Tibial artery (tissue), 4 donors: ENCODE data around the gene VPREB1.
A peak's percentile ranks its signal among the peaks of the same experiment; 100 is the strongest.
"Not testable (repeated sequence)": the region's sequence is repeated elsewhere in the genome, so short reads cannot be mapped to it uniquely, and the experiment has no call there.

ENCODE experiments used
- DNase-seq, 2 donors: peaks; one replicate each; pipeline ENCODE4 v3.0.0-alpha.2; 2019
- H3K27ac ChIP-seq, 2 donors: fragments of 200-600 bp; sonication (generic) in 1 of 2; 1 replicate in 1 of 2; 2 replicates in 1 of 2; pipeline ENCODE4 v1.5.1; 2018 to 2019; ENCODE audit warnings: mild to moderate bottlenecking in 1 of 2
- H3K27me3 ChIP-seq, 2 donors: fragments of 200-600 bp; sonication (generic) in 1 of 2; one replicate each; pipeline versions ENCODE4 v1.5.1 to v1.6.0; 2016 to 2019
- H3K36me3 ChIP-seq, 3 donors: fragments of 200-600 bp; sonication (generic) in 2 of 3; one replicate each; pipeline ENCODE4 v1.5.1; 2016 to 2019; ENCODE audit warnings: mild to moderate bottlenecking in 2 of 3
- H3K4me1 ChIP-seq, 4 donors: fragments of 200-600 bp; sonication (generic) in 2 of 4; 1 replicate in 3 of 4; 2 replicates in 1 of 4; pipeline ENCODE4 v1.5.1; 2016 to 2019
- H3K4me3 ChIP-seq, 2 donors: fragments of 200-600 bp; sonication (generic) in 1 of 2; 1 replicate in 1 of 2; 2 replicates in 1 of 2; pipeline ENCODE4 v1.5.1; 2018 to 2019; ENCODE audit warnings: mild to moderate bottlenecking in 2 of 2
- H3K9me3 ChIP-seq, 3 donors: fragments of 200-600 bp; sonication (generic) in 1 of 3; one replicate each; pipeline ENCODE4 v1.5.1; 2016 to 2019
- intact Hi-C: fragments of 100-400 bp; cut with DNase I; formaldehyde crosslinking; loops from one replicate; pipeline ENCODE4 v1.15.0; 2023; ENCODE audit warnings: low total_unique reads
- TF ChIP-seq, protein P1 (sequence below), 2 experiments: fragments of 200-600 bp in 1 of 2; fragments of 450-650 bp in 1 of 2; IDR thresholded peaks; one replicate each; pipeline ENCODE4 v1.5.1; 2017 to 2019; ENCODE audit warnings: antibody characterized with exemption in 2 of 2, mild to moderate bottlenecking in 1 of 2, moderate library complexity in 1 of 2

The VPREB1 gene

DNA sequence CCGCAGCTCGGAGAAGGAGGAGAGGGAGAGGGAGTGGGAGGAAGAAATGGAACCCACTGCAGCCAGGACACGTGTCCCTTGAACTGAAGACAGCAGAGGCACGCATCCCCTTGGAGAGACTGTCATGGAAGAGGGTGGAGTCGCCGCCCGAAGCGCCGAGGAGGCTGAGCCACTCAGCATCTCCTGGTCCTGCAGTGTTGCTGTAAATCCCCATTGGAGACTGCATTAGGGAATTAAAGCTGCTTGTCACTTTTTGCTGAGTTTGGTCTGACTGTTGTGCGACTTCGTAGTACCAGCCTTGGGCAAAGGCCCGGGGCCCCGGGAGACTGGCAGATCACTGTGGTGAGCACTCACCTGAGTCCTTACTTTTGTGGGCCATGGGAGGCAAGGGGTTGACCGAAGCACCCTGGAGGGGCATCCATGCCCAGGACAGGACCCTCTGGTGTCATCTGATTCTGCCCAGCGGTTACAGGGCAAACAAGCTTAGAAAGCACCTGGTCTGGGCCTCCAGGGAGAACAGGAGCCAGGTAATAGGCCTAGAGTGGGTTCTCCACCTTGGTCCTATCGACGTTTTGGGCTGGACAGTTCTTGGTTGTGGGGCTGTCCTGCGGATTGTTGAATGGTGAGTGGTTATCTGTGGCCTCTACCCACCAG, 797 bp downstream of the VPREB1 start:
- H3K36me3 ChIP-seq, result no peaks in the 10 kb centered on the region
- TF ChIP-seq, protein P1, sequence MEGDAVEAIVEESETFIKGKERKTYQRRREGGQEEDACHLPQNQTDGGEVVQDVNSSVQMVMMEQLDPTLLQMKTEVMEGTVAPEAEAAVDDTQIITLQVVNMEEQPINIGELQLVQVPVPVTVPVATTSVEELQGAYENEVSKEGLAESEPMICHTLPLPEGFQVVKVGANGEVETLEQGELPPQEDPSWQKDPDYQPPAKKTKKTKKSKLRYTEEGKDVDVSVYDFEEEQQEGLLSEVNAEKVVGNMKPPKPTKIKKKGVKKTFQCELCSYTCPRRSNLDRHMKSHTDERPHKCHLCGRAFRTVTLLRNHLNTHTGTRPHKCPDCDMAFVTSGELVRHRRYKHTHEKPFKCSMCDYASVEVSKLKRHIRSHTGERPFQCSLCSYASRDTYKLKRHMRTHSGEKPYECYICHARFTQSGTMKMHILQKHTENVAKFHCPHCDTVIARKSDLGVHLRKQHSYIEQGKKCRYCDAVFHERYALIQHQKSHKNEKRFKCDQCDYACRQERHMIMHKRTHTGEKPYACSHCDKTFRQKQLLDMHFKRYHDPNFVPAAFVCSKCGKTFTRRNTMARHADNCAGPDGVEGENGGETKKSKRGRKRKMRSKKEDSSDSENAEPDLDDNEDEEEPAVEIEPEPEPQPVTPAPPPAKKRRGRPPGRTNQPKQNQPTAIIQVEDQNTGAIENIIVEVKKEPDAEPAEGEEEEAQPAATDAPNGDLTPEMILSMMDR (IDR thresholded peaks at IDR 0.05), result no peak

DNA sequence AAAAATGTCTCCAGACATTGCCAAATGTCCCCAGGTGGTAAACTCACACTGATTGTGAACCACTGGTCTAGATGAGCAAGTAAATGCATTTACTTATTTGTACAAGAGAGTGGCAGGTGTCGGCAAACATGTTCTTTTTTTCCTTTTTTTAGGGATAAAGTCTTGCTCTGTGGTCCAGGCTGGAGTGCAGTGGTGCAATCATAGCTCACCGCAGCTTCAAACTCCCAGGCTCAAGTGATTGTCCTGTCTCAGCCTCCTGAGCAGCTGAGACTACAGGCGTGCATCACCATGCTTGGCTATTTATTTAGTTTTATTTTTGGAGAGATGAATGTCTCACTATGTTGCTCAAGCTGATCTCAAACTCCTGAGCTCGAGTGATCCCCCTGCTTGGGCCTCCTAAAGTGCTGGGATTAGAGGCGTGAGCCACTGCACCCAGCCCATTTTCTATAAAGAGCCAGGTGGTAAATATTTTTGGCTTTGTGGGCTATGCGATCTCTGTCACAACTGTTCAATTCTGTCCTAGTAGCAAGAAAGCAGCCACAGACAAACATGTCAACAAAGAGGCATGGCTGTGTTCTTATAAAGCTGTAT, 1.4 kb downstream of the VPREB1 start:
- H3K36me3 ChIP-seq, result no peaks in the 10 kb centered on the region
- DNase-seq, result peak in 1 of 2 donors; percentile 3
- no peaks in the 10 kb centered on the region for H3K4me1 ChIP-seq
- H3K27ac ChIP-seq, result no peak overlapping the region
- H3K27me3 ChIP-seq, result peaks cover 0 to 41% of the 10 kb centered on the region in 2 donors
- TF ChIP-seq, protein P1 (IDR thresholded peaks at IDR 0.05), result no peak
- H3K9me3 ChIP-seq, result no peaks in the 10 kb centered on the region
- no peak overlapping the region for H3K4me3 ChIP-seq
- intact Hi-C loops, result no loop called here

More for the DNA sequence above, 797 bp downstream of the VPREB1 start:
- Histone ChIP-seq H3K27me3 (peaks cover 0 to 43% of the 10 kb centered on the region in 2 donors), H3K9me3 (no peaks in the 10 kb centered on the region), H3K27ac (no peak overlapping the region), H3K4me1 (no peaks in the 10 kb centered on the region), H3K4me3 (no peak overlapping the region)
- peak in 1 of 2 donors; percentile 29 for DNase-seq
- intact Hi-C loops, result no loop called here

GRCh38 chr22:22246706-22247105, 2.1 kb downstream of the VPREB1 start:
- no peaks in the 10 kb centered on the region for H3K36me3 ChIP-seq
- no peaks in the 10 kb centered on the region for H3K9me3 ChIP-seq
- TF ChIP-seq, protein P1 (IDR thresholded peaks at IDR 0.05), result no peak
- intact Hi-C loops, result no loop called here
- peak in 1 of 2 donors; percentile 43 for DNase-seq
- H3K27me3 ChIP-seq, result peaks cover 0 to 37% of the 10 kb centered on the region in 2 donors
- no peak overlapping the region for H3K4me3 ChIP-seq
- H3K4me1 ChIP-seq, result no peaks in the 10 kb centered on the region
- no peak overlapping the region for H3K27ac ChIP-seq

DNA sequence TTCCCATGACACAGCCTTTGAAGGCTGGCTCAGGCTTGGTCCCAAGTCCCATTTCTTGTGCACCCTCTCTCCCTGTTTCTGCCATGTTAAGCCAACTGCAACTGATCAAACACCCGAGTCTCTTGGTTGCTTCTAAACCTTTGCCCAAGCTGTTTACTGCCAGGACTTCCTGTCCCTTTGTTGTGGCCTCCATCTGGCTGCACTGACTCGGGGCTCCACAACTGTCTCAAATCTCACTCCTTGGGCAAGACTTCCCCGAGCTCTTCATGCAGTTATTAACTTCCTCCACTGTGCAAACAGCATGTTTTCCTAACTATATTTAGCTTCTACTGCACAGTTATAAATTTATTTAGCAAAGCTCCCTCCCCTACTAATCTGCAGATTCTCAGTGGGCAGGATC, 4.3 kb downstream of the VPREB1 start:
- intact Hi-C loops, result no loop called here
- TF ChIP-seq, protein P1 (IDR thresholded peaks at IDR 0.05), result no peak

GRCh38 chr22:22250651-22251050, 6.1 kb downstream of the VPREB1 start:
- H3K27ac ChIP-seq, H3K4me1 ChIP-seq, intact Hi-C loops, H3K36me3 ChIP-seq, H3K9me3 ChIP-seq, H3K27me3 ChIP-seq, H3K4me3 ChIP-seq: not testable (repeated sequence)
- peak in 1 of 2 donors; percentile 24 for DNase-seq

More for the DNA sequence above, 4.3 kb downstream of the VPREB1 start:
- no peak for DNase-seq
- Histone ChIP-seq H3K4me1 (no peaks in the 10 kb centered on the region), H3K27ac (no peak overlapping the region), H3K4me3 (no peak overlapping the region), H3K27me3 (peaks cover 0 to 23% of the 10 kb centered on the region in 2 donors), H3K9me3 (no peaks in the 10 kb centered on the region), H3K36me3 (no peaks in the 10 kb centered on the region)

DNA sequence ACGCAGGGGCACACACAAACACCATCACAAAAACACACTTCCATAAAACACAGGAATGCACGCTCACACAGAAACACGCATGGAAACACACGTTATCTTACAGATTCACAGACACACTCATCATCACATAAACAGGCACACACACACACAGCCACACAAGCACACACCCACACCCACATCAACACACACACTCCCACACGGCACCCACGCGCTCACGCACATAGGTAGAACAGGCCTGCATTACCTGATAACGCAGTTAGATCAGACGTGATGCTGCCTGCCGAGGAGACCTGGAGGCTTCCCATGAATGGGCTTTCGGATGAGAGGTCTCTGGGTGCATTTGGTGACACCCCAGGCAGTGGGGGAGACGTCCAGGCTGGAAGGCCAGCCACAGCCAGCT, 11.5 kb downstream of the VPREB1 start:
- H3K27ac ChIP-seq, H3K27me3 ChIP-seq, H3K9me3 ChIP-seq, H3K4me3 ChIP-seq, intact Hi-C loops, H3K4me1 ChIP-seq, H3K36me3 ChIP-seq, DNase-seq: not testable (repeated sequence)

DNA sequence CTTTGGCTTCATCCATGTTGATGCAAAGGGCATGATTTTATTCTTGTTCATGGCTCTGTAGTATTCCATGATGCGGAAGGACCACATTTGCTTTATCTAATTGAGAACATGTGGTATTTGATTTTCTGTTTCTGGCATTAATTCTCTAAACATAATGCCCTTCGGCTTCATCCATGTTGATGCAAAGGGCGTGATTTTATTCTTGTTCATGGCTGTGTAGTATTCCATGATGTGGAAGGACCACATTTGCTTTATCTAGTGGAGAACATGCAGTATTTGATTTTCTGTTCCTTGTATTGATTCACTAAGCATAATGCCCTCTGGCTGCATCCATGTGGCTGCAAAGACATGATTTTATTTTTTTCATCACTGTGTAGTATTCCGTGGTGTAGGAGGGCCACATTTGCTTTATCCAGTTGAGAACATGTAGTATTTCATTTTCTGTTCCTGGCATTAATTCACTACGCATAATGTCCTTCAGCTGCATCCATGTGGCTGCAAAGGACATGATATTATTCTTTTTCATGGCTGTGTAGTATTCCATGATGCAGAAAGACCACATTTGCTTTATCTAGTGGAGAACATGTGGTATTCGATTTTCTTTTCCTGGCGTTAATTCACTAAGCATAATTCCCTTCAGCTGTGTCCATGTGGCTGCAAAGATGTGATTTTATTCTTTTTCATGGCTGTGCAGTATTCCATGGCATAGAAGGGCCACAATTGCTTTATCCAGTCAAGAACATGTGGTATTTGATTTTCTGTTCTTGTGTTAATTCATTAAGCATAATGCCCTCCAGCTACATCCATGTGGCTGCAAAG, 14.2 kb downstream of the VPREB1 start:
- intact Hi-C loops, result not testable (repeated sequence)

DNA sequence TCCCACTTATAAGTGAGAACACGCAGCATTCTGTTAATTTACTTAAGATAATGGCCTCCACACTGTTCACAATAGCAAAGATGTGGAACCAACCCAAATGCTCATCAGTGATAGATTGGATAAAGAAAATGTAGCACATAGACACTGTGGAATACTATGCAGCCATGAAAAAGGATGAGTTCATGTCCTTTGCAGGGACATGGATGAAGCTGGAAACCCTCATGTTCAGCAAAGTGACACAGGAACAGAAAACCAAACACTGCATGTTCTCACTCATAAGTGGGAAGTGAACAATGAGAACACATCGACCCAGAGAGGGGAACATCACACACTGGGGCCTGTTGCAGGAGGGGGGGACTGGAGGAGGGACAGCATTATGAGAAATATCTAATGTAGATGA, 15.6 kb downstream of the VPREB1 start:
- intact Hi-C loops, H3K27me3 ChIP-seq, DNase-seq: not testable (repeated sequence)

More for the DNA sequence above, 14.2 kb downstream of the VPREB1 start:
- not testable (repeated sequence) for H3K9me3 ChIP-seq, H3K27ac ChIP-seq, H3K4me1 ChIP-seq, H3K36me3 ChIP-seq, H3K27me3 ChIP-seq, DNase-seq, H3K4me3 ChIP-seq

GRCh38 chr22:22260586-22260985, 16.0 kb downstream of the VPREB1 start:
- DNase-seq, intact Hi-C loops, H3K27ac ChIP-seq, H3K4me3 ChIP-seq, H3K36me3 ChIP-seq, H3K4me1 ChIP-seq, H3K27me3 ChIP-seq, H3K9me3 ChIP-seq: not testable (repeated sequence)

More for the DNA sequence above, 15.6 kb downstream of the VPREB1 start:
- not testable (repeated sequence) for H3K4me1 ChIP-seq, H3K27ac ChIP-seq, H3K36me3 ChIP-seq, H3K4me3 ChIP-seq, H3K9me3 ChIP-seq
